GM19467 (cell line): ENCODE results near the gene KCNH4.
"Not testable (repeated sequence)": the region's sequence is repeated elsewhere in the genome, so short reads cannot be mapped to it uniquely, and the experiment has no call there.

Experiments
- ATAC-seq: cut with Tn5 transposase; IDR thresholded peaks from one replicate; pipeline ENCODE4 v1.9.1; 2021; ENCODE audit warnings: mild to moderate bottlenecking, moderate library complexity; ENCODE audit not compliant: unreplicated experiment

Gene KCNH4

DNA sequence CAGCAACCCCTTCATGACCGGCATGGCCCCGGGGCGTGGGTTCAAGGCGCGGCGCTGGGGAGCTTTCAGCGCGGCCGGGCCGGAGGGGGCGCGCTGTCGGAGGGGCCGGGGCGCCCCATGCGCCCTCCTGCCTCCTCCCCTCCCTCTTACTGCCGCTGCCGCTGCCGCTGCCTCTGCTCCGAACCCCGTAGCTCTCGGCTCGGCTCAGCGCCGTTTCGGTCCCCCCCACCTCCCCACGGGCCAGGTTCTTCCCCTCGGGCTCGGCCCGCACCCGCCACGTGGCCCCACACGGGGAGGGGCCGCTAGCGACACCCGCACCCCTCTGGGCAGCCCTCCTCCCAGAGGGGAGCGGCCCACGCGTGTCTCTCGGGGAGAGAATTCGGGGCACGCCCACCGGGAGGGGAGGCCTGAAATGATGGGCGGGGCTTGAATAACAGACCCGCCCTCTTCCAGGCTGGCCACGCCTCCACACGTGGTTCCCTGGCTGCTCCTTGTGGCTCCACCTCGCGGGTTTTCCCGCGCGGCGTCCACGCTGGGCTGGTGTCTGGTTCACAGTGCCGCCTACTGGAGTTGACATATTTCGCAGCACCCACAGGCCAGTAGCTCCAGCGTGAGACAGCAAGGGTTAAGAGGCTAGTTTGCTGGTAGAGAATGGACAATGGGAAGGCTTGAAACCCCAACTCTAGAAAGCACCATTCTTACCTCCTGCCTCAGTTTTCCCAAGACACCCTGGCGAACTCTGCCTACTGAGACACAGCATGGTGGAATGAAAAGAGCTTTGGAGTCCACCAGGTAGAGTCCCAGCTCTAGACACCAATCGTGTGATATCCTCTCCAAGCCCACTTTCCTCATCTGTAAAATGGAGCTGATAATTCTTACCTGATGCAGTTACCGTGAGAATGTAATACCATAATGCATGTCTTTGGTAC is at the start of gene KCNH4:
Gene KCNH4 (minus strand): TSS at position 221 of the 929 bp plus-strand sequence. CDS start 197 bp downstream, at position 24.
- no peak for ATAC-seq

DNA sequence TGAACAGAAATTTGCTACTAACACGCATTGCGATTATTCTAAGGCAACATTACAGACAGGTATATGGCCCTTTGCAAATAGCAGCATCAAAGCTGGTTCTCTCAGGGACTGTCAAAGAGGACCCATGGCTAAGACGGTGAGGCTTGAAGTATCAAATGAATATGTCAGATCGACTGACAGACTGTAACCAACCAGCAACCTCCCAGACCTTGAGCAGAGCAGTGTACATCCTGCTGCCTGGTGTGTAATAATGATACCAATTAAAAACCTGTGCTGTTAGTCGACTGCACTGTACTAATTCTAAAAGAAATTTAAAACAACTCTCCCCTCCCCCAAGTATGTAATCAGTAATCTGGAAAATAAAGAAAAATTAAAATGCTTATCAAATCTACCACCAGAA is 49.3 kb upstream of the KCNH4 start:
- ATAC-seq, result no peak

DNA sequence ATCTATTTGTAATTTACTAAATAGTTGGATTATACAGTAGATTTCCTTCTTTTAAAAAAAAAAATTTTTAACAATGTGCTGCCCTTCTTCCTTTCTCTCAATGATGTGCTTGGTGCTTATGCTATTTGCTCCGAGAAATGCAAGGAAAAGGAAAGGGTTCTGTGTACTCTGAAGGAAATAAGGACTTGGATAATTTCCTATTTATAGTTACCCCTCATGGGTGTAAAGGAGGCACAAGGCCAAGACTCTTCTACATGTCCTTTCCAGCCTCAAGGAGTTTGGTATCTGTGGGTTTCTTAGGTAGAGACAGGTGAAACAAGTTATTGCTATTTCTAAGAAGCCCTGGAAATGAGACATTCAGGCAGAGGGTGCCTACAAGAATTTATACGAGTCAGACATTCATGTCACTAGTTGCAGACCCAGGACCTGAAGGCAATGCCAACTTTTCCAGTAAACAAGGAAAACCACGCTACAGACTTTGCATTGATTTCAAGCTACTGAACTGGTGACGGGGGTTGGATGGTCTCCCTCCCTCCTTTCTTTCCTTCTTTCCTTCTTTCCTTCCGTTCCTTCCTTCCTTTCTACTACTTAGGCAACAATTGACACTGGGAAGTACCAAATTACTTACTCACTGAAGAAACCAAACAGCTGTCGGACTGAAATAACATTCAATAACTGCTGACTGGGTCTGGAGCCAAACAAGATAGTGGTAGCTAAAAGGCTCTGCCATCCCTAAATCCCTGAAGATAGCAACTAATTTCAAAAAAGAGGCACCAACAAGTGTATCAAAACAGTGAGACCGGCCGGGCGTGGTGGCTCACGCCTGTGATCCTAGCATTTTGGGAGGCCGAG is 47.1 kb upstream of the KCNH4 start:
- no peak for ATAC-seq

DNA sequence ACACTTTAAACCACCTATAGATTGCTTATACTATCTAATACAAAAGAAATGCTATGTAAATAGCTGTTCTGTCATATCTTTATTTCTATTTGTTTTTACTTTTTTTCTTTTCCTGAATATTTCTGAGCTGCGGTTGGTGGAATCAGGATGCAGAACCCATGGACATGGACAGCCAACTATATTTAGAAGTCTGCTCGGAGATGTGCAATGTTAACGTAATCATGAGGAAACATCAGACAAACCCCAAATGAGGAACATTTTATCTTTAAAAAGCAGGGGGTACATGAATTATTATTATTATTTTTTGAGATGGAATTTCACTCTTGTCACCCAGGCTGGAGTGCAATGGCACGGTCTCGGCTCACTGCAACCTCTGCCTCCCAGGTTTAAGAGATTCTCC is 44.7 kb upstream of the KCNH4 start:
- ATAC-seq, result no peak

DNA sequence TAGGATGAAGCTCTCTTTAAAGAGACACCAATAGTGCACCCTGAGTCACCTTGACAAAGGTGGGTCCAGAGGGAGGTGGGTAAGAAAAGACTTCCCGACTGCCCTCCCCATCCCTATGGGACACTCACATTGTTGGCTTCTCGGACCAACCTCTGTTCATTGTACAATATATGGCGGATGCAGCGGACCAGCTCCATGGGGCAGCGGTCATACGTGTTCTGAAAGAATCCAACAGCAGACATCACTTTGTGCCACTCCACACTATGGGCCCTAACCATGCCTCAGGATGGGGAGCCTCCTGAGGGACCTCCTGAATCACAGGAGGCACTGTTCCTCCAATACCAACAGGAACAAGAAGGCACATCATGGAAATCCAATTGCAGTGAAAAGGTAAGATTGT is 43.7 kb upstream of the KCNH4 start:
- ATAC-seq, result no peak

DNA sequence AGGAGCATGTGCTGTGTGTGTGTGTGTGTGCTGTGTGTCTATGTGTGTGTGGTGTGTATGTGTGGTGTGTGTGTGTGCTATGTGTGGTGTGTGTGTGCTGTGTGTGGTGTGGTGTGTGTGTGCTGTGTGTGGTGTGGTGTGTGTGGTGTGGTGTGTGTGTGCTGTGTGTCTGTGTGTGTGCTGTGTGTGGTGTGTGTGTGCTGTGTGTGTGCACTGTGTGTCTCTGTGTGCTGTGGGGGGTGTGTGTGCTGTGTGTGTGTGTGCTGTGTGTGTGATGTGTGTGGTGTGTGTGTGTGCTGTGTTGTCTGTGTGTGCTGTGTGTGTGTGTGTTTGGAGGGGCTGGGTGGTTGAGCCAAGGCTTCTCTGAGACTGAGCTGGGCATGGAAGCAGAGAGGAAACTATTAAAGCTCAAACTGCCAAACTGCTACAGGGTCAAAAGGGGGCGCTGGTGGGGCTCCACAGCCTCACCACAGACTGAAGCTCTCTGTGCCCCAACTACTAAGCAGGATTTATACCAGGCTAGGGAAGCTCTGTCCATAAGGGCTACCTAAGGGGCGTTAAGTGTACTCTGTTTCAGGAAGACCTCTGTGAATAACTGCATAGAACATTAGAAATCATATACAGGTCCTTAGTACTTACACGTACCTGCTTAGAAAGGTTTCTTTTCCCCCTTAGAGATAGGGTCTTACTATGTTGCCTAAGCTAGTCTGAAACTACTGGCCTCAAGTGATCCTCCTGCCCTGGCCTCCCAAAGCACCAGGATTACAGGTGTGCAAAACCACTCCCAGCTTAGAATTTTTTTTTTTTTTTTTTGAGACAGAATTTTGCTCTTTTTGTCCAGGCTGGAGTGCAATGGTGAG is 41.2 kb upstream of the KCNH4 start:
- ATAC-seq, result no peak

DNA sequence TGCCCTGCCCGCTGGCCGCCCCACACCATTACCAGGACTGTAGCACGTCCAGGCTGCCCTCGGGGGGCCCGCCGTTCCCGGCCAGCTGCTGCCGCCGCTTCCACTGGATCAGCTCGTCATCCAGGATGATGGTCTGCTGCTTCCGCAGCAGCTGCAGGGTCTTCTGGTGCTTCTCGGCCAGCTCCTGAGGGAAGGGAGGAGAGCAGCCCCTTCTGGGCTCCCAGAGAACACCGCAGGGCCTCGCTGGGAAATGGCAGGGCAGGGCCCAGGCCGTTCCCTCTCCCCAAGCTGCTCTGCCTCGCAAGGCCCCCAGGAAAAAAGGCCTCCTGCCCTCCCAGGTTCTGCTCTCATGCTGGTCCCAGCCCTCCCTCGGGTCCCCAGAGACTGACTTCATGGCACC is 38.3 kb upstream of the KCNH4 start:
- ATAC-seq, result not testable (repeated sequence)

DNA sequence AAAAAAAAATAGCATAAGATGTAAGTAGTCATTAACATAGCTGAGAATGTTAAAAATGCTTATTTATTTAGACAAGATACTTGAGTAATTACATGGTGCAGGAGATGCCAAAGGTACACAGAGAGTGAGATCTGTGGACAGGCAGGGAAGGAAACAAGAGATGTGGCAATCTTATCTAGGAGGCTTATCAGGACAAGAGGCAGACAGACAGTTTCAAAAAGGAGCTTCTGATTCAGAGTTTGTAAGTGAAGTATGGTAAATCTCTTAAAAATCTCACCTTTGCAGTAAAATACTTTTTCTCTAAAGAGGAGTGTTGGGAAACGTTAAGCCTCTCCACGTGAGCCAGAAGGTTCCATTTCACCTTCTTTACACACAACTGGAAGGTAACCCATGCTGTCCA is 33.2 kb upstream of the KCNH4 start:
- no peak for ATAC-seq

DNA sequence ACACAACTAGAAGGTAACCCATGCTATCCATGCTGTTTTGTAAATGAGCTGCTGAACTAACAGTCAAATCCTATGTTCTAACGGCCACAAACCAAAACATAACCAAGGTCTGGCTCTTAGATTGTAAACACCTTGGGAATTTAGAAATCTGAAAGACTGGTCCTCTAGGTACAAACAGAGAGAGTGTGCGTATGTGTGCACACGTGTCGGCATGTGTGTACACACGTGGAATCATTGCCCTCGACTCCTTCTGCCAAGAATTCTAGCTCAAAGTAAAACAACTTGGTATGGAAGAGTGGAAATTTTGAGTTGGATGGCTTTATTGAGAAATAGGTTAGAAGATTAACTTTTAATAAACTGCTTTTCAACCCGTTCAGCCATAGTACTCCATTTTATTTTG is 31.4 kb upstream of the KCNH4 start:
- ATAC-seq, result no peak

DNA sequence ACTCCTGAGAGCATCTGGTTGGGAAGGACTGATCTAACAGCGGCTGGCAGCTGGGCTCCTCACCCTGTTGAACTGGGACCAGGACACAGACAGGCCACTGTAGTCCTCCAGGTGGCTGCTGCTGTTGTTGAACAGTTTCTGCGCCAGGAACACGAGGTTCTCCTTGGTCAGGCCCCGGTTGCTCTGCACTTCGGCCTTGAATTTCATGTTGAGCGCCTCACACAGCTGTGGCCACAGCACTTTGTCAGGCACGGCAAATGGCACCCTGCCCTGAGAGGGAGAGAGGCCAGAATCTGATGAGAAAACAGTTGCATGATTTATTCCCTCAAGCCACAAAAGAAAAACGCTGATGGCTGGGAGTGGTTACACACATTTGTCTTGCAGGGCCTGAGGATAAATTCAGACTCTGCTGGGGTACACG is 31.0 kb upstream of the KCNH4 start:
- ATAC-seq, result not testable (repeated sequence)

DNA sequence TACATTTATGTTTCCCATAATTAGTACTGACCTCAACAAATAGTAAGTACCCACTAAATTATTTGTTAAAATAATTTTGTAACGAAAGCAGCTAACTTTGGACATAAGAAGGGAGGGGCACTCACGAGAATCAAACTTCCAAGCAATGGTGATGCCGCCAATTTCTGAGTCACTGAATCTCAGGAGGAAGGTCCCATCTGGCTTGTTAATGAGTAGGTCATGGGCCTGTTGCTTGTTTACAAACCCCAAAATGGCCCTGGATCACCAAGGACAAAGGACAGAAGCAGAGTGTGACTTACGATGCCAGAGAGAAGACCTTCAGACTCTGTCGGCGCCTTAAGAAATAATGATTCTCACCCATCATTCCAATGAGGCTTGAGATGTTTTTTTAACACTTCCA is 29.1 kb upstream of the KCNH4 start:
- no peak for ATAC-seq

DNA sequence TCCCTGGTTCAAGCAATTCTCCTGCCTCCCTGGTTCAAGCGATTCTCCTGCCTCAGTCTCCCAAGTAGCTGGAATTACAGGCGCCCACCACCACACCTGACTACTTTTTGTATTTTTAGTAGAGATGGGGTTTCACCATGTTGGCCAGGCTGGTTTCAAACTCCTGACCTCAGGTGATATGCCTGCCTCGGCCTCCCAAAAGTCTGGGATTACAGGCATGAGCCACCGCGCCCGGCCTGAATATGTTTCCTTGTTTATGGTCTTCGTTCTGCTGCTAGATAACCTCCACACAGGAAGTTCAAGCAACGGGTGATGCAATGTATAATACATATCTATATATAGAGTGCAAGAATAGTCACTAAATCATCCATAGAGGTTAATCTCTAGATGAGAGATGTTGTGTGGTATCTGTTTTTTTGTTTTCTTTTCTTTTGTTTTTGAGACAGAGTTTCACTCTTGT is 25.2 kb upstream of the KCNH4 start:
- ATAC-seq, result not testable (repeated sequence)

DNA sequence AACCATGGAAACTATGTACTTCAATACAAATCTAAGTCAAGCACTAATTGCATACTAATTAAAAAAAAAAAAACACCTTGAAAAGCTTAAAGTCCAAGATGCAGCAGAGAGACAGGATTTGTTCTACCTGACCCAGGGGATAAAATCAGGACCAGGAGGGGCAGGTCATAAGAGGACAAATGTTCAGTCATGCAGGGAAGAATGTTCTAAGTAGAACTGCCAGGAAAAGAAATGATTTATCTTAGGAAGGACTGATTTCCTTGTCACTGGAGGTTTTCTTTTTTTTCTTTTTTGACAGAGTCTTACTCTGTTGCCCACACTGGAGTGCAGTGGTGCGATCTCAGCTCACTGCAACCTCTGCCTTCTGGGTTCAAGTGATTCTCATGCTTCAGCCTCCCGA is 22.4 kb upstream of the KCNH4 start:
- ATAC-seq, result no peak

DNA sequence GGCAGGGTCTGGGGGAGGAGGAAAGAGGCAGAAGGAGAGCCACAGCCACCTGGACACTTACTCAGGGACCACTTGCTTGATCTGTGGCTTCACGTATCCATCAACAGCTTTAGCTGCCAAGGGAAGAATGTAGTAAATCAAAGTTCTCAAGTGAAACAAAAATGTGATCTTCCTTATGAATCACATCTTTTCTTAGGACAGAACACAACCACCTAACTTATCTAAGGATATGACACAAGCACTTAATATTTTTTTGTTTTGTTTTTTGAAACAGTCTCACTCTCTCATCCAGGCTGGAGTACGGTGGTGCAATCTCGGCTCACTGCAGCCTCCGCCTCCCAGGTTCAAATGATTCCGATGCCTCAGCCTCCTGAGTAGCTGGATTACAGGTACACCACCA is 21.8 kb upstream of the KCNH4 start:
- no peak for ATAC-seq

DNA sequence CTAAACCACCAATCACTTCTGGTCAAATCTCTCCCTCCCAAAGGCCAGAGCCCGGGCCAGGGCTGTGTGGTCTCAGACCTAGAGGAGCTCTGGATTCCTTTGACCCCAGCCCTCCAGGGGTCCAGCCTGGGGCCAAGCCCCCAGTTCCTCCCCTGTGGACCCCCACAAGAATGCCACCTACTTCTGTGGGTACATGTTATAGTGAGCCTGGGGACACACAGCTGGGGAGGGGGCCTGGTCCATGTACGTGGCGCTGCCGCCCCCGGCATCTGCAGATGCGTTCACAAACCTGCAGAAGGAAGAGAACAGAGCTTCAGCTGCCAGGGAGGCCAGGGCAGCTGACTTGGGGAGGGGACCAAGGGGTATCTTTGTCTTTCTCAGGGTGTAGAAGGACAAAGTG is 21.2 kb upstream of the KCNH4 start:
- ATAC-seq, result no peak

DNA sequence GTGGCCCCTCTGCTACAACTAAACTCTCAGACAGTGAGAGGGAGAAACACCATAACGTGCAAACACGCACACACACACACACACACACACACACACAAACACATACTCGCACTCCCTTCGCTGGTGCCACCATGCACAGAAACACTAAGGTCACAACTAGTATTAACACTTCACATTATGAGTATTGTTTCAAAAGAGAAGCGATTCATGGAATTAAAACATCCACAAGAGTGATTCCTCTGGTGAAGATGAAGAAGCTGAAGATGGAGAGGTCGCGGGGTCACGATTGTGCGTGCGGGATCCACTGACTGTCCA is 20.5 kb upstream of the KCNH4 start:
- ATAC-seq, result no peak

DNA sequence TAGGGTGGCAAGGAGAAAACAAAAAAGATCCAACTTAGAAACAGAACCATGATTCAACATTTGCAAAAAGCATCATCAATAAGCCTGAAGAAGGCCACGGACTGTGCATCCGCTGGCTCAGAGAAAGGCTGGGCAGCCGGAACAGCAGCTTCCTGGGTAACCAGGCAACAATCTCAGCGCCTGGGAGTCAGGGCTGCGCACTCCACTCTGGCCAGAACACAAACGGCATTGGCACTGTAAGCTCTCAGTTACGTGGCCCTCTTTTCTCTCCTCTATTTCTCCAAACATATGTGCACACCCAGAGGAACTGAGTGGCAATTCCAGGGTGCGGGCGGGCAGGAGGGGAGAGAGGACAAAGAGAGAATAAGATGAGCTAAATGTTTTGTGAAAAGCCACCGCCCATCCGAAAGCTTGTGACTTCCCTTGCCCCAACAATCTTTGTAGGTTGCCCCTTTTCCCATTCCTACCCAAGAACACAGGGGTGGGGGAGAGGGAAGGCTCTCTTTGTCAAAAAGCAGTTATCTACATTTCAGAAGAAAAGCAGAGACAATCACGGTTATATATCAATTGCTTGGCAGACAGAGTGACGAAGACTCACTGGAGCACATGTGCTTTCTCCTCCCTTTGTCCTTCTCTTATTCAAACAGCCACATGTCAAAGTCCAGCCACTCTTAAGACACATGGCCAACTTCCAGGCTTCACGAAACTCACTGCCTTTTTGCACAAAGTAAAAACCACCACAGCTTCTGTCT is 19.9 kb upstream of the KCNH4 start:
- no peak for ATAC-seq

DNA sequence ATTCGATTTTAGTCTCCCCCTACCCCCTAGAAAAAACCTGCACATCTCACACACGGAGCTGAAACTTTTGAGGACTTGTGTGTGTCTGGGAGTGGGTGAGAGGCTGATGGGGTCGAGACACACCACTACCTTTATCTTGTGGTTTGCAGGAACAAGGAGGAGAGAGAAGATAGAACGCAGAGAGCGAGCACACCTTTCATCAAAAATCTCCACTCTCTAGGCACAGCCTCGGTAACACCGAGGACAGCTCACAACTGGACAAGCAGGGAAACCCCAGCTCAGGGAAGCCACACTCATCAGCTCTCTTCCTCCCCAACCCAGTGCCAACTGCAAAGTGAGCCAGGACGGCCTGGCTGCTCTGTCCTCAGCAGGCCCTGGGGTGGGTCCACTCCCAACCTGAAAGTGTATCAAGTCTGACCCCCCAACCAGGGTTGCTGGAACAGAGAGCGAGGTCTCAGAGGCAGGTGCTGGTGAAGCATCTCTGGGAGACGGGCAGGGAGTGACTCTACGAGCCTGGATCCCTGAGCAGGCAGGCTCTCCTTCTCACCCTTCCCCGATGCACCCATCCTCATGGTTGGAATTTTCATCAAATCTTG is 18.6 kb upstream of the KCNH4 start:
- ATAC-seq, result no peak

DNA sequence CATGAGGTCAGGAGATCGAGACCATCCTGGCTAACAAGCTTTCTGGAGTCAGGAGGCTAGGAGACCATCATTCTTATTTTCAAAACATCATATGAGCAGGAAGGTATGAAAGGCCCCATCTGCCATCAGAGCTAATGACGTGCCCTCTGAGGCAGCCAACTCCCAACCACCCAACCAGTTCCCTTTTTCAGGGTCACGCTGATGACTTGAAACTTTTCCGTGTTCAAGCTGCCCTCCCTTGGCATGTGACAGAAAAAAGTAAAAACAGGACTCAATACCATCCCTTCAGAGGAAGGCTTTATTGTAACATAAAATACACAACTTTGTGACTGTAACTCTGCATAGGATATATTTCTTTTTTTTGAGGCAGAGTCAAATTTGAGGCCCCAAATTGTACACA is 18.0 kb upstream of the KCNH4 start:
- ATAC-seq, result no peak
